Measurements from ENCODE around the gene PEX10. TPM values are rescaled to one million over a fixed set of nuclear protein-coding genes. Genes with fewer than 3 reads are reported as not detected.

The PEX10 gene
- total RNA-seq, 2 donors from 2014 or later, result 16.2 to 17.4 TPM

DNA sequence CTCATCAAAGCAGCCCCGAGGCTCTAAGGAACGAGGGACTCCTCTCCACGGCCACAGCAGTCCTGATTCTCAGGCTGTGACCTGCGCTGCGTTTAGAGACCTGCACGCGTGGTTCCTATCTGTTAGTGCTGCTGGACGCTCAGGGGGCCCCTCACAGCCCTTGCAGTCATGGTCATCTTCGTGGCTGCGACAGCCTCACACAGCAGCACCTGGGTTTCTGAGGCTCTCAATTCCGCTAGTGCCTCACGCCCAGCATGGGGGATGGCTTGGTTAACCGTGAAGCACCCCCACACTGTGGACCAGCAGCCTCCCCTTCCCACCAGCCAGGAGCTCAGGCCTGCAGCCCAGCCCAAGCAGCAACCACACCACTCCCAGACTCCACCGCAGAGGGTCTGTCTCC is 28.8 kb downstream of the PEX10 start:
- TF ChIP-seq CTCF (IDR thresholded peaks at IDR 0.05), result no peak
- Histone ChIP-seq H3K4me1 (peaks cover 0 to 14% of the 10 kb centered on the region in 2 donors), H3K36me3 (no peaks in the 10 kb centered on the region), H3K27me3 (no peaks in the 10 kb centered on the region), H3K27ac (no peak overlapping the region), H3K4me3 (no peak overlapping the region), H3K9me3 (no peaks in the 10 kb centered on the region)
- no peak for DNase-seq (ENCODE audit: low spot score)

DNA sequence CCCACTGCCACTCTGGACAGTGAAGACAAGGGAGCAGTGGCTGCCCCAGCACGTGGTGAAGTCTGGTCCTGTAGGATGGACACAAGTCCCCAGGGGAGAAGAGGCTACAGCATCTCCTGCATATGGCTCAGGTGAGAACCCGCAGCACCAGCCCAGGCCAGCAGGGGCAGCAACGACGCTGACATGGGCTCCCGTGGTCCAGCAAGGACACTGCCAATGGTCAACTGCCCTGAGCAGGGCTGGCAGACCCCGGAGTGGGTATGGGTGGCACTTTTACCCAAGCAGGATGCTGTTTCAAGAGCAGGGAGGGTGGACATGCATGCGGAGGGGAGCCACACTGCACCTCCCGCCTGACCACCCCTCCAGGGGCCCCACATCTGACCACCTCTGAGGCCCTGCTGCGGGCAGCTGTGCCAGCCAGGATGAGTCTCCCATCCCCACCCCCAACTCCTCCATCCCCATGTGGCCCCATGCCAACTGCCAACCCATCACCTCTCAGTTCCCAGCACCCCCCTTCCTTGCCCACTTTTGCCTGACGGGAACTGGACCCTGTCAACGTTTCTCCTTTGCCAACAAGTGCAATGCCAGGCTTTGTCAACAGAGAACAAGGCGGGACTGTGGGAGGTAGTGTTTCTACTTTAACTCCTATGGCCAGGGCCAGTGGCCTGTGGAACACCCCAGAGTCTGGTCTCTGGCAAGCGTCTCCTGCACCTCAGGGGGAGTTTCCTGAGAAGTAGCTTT is 29.6 kb downstream of the PEX10 start:
- Histone ChIP-seq H3K4me1 (peaks cover 0 to 14% of the 10 kb centered on the region in 2 donors), H3K27me3 (no peaks in the 10 kb centered on the region), H3K36me3 (no peaks in the 10 kb centered on the region), H3K9me3 (no peaks in the 10 kb centered on the region), H3K27ac (no peak overlapping the region), H3K4me3 (no peak overlapping the region)
- peak; percentile 4 to 36 for TF ChIP-seq CTCF (IDR thresholded peaks at IDR 0.05)
- no peak for DNase-seq (ENCODE audit: low spot score)

- Histone ChIP-seq H3K27ac (no peak overlapping the region), H3K36me3 (no peaks in the 10 kb centered on the region)
Observed at GRCh38 chr1:2381741-2382620, 30.4 kb downstream of the PEX10 start.

DNA sequence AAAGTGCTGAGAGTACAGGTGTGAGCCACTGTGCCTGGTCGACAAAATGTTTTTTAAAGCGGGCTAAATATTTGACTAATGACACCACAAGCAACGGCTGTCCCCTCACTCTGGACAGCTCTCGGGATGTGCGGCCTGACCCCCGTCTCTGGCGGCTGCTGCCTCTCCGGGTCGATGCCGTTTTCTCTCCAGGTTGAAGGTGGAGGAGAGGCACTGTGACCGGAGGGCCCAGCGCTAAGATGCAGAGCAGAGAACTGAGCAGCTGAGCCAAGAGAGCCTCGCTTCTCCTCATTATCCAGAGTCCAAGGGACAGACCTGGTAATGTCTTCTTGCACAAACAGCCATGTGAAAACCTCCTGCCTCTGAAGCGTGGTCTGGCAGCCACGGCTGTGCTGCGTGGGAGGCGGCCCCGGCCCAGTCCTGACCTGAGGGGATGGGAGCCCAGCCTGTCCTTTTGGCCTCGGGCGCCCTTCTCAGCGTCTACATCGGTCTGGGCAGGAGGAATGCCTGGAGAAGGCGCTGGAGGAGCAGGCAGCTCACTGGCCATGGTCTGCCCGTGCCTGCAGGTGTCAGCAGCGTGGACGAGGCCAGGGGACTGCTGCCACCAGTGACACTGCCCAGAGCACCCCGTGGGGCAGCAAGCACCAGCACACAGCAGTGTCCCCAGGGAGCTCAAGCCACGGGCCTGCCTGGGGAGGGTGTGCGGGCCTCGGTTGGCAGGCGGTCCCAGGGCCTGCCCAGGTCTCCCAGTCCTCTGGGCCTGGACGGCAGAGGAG is 31.4 kb downstream of the PEX10 start:
- H3K36me3 ChIP-seq, result no peaks in the 10 kb centered on the region
- H3K9me3 ChIP-seq, result no peaks in the 10 kb centered on the region
- no peak overlapping the region for H3K4me3 ChIP-seq
- DNase-seq (ENCODE audit: low spot score), result no peak
- peaks cover 0 to 14% of the 10 kb centered on the region in 2 donors for H3K4me1 ChIP-seq
- no peaks in the 10 kb centered on the region for H3K27me3 ChIP-seq
- no peak for TF ChIP-seq CTCF (IDR thresholded peaks at IDR 0.05)
- no peak overlapping the region for H3K27ac ChIP-seq

More at GRCh38 chr1:2381741-2382620, 30.4 kb downstream of the PEX10 start:
- peak; percentile 78 to 97 for TF ChIP-seq CTCF (IDR thresholded peaks at IDR 0.05)
- Histone ChIP-seq H3K4me1 (peaks cover 0 to 14% of the 10 kb centered on the region in 2 donors), H3K9me3 (no peaks in the 10 kb centered on the region), H3K27me3 (no peaks in the 10 kb centered on the region), H3K4me3 (no peak overlapping the region)
- peak; percentile 87 for DNase-seq (ENCODE audit: low spot score)

- Histone ChIP-seq H3K27ac (no peak overlapping the region), H3K9me3 (no peaks in the 10 kb centered on the region)
Observed at GRCh38 chr1:2379733-2380404, 32.5 kb downstream of the PEX10 start.

More at GRCh38 chr1:2379733-2380404, 32.5 kb downstream of the PEX10 start:
- Histone ChIP-seq H3K4me3 (no peak overlapping the region), H3K4me1 (peaks cover 0 to 14% of the 10 kb centered on the region in 2 donors), H3K27me3 (no peaks in the 10 kb centered on the region), H3K36me3 (no peaks in the 10 kb centered on the region)
- no peak for DNase-seq (ENCODE audit: low spot score)
- TF ChIP-seq CTCF (IDR thresholded peaks at IDR 0.05), result no peak

All from right atrium auricular region (tissue), 2 donors.